Effector CD8-positive, alpha-beta T cell (primary cell): ENCODE results near the gene POU2F1.

ENCODE experiments used
- DNase-seq: peaks from one replicate; lab custom pipeline; 2025; lab: John Stamatoyannopoulos, UW

Gene POU2F1

DNA sequence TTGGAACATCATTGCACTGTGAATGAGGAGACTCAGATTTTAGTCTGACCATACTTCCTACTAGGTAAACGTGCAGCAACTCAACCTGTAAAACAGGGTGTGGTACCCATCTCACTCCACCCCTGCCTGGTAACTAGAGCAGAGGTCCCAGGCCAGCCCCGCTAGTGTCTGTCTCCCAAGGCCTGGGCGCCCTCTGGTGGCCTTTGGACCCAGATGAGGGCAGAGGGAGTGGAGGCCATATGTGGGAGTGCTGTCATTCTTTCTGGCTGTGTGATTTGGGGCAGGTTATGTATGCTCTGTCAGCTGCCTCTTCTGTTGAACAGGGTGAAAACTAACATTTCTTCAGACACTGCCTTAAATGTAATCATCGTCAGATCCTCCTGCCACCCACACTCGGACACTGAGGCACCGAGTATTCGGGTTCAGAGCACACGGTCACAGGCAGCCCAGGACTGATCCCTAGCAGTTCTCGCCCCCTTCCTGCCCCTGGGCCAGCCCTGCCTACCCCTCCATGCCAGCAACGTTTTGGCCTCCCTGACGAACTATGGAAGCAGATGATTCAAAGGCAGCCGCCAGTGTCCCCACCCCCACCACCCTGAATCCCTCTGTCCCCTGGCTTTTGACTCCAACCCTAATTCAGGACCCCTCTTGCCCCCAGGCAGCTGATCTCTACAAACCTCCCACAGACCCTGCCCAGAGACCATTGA is 221.6 kb downstream of the POU2F1 start:
- DNase-seq = peak; percentile 76

DNA sequence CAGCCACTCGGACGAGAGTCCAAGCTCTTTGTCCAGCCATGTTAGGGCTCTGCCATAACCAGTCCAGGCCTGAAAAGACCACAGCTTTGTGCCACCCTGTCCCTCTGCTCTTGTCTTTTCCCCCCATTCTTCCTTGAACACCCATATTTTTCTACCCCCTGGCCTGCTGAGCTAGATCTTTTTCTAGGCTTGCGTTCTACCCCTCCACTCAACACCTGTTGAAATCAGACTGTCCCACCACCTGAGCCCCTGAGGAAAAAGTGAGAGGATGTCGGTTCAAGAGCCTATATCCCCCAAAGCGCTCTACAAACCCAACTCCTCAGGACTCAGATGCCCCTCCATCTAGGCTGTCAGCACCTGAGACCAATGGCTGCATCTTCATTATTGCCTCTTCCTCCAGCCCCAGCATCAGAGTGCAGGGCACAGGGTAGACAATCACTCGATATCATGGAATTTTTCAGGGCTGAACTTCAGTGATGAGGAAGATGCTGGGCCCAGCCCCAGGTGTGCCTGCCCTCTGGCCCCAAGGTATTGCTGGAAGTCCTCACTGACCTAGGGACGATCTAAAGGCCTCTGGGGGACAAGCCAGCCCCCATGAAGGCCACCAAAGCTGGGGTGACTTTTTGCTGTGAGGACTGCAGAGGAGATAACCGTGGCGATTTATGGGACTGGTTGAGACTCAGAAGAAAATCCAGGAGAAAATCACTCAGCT is 222.3 kb downstream of the POU2F1 start:
- no peak for DNase-seq

DNA sequence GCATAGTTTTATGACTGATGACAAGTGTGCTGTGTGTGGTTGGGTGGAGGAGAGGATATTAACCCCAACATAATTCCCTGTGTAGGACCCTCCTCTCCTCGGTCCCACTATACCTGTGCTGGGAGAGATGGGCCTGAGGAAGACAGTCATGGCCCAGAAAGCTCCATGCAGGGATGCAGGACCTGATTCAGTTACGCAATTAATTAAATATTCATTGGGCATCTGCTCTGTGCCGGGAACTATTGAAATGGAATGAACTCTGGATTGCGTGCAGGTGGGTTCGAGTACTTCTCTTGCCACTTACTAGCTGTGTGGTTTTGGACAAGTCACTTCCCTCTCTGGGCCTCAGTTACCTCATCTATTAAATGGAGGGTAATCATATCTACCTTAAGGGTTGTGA is 223.1 kb downstream of the POU2F1 start:
- no peak for DNase-seq

DNA sequence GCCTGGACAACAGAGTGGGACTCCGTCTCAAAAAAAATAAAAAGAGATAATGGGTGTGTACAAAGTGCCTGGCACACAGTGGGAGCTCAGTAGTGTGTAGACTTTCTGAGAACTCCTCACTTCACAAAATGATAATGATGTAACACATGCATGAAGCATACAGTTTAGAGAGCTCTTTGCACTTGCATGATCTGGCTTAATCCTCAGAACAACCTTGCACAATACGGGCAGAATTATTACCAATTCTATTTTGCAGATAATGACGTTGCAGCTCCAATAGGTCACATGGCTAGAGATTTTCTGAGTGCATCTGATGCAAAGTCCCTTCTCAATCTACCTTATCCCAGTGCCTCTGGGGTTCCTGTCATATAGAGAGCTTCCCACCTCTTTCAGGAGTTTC is 226.3 kb downstream of the POU2F1 start:
- DNase-seq = no peak

DNA sequence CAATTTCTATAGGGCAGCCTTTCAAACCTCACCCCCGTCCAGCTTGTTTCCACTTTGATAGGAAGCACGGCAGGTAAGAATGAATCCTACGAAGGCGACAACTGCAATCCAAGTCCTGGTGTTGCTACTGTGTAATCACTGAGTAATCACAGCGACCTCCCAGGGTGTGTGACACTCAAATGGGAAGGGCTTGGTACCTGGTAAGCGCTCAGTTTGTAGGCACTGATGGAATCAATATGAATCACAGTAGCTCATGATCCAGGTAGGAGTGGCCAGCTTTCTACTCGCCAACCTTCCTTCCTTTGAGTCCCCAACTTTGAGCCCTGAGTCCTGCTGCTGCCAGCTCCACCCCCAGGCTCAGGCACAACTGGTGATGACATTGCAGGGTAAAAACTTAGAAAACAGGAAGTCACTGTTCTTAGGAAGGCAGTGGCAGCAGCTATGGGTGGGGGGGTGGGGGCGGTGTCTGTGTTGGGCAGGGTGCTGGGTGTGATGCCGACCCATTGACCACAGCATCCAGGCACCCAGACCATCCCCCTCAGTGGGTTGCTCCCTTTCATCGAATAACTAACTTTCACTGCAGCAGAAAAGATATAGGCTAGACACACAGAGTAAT is 226.9 kb downstream of the POU2F1 start:
- peak; percentile 56 for DNase-seq

DNA sequence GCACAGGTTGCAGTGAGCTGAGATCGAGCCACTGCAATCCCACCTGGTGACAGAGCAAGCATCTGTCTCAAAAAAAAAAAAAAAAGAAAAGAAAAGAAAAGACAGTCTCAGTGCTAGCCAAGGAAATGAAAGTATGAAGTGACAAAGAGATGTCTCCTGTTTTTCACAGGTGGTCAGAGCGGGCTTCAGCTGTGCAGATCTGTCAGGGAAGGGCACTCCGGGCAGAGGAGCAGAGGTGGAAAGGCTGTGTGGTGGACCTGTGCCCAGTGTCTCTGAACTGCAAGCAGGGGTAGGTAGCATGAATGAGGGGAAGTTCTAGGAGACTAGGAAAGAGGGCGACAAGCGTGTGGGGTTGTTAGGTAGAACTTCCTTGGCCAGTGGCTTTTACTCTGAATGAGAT is 230.2 kb downstream of the POU2F1 start:
- no peak for DNase-seq

DNA sequence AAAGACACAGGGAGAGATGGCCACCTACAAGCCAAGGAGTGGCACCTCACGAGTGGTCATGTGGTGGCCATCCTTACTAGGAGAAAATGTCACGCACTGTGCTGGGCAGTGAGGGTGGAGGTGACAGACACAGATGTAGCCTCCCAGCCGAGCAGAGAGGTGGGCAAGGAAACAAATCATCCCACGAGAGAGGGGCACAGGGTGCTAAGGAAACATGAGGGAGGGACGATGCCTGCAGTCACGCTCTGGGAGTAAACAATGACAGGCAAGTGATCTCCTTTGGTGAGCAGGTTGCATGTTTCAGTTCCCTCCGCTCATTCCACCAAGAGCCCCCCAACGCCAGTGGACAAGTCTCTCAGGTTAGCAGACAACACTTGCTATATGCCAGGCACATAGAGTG is 231.8 kb downstream of the POU2F1 start:
- no peak for DNase-seq

DNA sequence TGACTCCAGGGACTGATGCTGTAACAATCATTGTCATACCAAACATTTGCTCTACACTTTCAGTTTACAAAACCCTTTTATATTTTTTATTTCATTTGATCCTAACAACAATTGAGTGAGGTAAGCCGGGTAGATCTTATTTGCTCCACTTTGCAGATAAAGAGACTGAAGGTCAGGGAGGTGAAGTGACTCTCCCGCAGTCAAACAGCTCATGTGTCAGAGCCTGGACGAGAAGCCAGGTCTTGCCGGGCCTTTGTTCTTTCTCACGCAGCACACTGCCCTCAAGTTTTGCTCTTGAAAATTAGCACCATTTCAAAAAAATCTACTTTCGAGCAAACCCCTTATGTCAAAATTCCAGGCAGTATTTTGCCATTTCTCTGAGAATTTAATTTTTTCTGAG is 232.4 kb downstream of the POU2F1 start:
- no peak for DNase-seq

DNA sequence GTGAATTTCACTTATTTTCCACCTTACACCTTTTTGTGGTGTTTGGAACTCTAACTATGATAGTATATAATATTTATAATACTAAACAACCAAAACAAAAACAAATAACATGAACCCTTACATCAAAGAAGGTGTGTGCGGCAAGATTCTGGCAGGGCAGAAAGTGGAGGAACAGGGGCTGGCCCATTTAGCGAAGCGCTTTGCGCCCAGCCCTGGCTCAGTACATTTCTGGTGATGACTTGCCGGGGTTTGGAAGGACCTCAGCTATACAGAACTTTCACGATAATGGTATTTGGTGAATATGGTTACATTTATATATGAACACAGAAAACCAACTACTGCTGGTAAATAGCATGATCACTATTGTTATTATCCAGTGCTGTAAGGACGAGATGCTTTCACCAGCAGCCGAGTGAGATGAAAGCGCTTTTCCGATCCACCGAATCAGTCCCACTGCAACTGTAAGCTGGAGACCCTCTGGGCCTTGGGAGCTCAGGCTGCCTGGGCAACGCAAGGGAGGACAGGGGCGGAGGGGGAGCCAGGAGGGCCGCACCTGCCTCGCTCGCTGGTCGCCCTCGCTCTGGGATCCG is 233.7 kb downstream of the POU2F1 start:
- DNase-seq = no peak

DNA sequence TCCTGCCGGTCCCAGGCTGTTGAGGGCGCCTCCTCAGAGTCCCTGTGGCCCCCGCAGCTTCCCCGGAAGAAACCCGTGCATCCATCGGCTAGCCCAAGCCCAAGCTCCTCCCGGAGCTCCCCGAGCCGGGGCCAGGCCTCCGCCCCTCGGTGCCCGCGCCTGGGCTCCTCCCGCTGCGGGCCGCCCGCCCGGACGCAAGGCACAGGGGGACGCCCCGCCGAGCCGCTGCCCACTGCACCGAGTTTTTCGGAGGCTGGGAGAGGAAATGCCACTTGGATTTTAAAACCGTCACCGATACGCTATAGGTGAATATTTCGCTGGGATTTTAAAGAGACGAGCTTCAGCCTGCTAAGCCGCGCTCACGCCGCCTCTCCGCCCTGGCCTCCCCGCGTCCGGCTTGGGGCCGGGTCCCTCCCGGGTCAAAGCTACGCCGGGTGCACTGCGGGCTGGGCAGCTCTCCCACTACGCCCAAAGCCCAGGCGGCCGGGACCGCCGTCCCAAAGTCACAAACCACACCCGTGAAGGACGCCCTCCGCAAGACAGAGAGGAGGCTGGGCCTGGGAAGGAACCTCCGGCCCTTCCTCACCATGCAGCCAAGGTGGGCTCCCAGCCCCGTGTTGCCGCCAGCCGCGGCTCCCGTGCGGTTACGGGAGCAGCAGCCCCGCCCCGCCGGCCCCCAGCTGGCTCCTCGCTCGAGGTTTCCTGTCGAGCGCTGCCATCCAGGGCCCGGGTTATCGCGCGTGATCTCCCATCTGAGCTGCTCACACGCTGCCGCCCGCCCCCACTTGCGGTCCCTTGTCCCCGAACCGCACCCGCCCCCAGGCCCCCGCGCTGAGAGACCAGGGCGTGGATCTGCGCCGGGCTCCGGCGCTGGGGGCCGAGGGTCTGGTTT is 234.5 kb downstream of the POU2F1 start:
- DNase-seq = peak; percentile 65

DNA sequence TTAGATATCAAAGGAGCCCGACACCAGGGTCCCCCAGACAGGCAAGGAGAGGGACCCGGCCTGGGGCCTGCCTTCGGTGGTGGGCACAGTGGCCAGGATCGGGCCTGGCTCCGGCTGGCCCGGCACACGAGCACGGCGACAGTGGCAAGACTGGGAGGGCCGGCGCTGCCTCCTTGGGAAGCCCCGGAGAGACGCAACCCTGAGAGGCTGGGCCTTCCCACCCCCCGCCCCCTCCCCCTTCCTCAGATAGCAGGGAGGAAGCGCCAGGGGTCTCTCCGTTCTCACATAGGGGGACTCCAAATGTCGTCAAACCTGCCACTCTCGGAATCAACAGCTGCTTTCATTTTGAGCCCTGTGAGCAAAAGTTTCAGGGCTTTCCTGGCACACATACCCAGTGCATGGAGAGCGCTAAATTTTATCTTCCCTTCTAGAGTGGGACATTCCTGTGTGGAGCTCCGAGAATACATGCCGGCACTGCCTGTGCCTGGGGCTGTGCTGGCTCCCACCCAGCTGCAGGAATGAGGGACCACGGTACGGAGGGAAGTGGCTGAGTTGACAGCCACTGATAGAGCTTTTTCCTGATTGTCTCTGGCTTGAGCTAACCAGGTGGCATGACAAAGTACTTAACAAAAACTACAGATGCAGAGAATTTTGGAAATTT is 235.2 kb downstream of the POU2F1 start:
- peak; percentile 64 for DNase-seq

DNA sequence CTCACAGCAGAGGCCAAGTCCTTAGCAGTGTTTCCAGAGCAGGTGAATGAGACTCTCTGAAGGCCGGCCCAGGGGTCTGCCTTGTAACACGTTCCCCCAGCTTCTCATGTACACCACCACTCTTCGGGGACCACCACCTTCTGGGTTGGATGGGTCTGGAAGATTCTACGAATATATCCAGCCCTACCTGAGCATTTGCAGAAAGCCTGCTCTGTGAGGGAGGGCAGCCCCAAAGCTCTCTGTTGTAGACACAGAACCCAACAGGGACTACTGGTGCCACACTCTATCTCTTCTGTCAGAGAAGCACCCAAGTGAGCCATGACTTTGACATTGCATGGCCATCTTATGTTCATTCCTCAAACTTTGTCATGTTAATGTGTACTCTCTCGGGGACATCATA is 235.8 kb downstream of the POU2F1 start:
- DNase-seq = no peak

DNA sequence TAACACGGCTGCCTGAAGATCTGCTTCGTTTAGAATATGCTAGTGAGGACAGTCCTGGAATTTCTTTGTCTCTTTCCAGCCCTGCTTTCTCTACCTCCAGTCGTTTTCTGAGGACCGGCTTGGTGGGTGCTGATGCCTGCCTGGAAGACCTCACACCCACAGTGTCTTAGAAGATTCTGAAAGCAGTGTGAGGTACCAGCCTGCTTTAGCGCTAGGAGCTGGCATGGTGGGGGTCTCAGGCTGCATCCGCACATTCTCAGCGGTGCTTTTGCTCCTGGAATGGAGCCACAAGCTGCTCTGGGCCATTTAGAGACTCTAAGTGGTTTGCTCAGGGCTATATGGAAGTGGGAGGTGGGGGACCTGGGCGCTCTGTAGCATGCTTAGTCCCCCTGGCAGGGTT is 236.2 kb downstream of the POU2F1 start:
- DNase-seq = no peak

DNA sequence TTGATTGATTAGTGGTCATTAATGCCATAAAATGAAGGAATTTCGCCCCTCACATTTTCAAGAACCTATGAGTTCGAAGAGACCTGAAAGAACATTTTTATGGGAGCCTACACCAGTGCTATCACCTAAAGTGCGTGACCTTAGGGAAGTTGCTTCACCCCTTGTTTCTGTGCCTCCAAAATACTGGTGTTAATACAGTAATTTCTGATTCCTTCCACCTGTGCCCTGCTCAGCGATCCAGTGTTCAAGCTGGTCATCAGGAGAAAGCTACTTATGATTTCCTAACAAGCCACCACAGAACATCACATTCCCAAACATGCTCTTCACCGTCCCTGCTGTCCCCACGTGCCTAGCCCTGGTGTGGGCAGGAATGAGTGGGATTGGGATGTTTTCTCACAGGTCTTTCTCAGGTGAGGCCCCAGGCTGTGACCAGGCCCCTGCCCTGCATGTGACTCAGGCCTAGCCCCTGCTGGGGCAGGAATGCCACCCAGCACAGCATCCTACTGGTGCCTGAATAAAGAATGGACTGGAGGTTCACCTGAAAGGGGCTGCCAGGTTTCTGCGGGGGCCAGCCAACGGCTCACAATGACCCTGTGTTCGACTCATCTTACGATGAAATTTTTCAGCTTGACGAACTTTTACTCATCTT is 237.4 kb downstream of the POU2F1 start:
- DNase-seq = no peak

DNA sequence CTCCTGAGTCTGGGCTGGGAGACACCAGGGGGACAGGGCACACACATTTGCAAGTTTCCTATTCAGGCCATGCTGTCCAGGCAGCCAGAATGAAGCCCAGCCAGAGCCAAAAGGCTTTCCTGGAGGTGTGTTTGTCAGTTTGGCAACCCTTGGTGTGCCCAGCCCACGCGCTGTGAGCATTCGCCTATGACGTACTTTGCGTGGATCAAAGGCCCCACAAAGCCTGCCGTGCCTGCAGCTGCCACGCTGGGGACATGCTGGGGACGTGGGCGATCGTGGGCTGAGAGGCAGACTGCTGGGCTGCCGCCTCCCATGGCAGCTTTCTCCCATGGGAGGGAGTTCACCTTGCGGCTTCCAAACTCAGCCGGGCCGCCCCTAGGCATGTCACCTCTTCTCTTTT is 240.2 kb downstream of the POU2F1 start:
- DNase-seq = peak; percentile 62

DNA sequence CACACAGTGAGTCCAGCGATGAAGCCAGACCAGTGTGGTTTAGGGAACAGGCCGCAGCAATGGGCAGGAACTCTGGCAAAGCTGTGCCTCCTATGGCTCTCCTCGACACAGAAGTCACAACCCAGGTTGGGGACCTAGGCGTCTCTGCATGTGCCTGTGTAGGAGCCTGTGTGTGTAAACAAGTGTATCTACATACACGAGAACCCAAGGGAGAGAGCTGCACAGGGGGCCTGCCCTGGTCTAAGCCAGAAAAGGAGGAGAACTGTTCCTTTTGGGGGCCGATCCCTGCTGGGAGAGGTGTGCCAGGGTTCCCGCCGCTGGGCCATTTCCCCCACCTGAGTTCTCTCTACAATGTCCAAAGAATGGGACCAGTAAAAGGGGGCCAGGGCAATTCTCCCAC is 241.7 kb downstream of the POU2F1 start:
- no peak for DNase-seq

DNA sequence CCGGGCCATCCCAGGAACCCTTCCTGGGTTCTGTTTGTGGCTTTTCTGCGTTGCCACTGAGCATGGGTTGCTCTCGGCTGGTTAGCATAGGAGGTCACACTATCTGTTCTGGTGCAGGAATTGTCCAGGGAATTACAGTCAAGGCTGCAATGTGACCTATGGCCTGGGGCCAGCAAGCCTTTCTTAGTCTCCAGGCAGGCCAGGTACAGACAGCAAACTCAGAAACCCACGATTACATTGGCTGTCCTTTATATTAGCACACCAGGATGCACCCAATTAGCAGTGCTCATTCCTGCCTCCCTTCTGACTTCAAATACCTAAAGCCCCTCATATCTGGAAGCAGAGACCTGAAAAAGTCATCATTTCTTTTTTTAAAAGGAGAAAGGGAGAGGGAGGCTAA is 242.4 kb downstream of the POU2F1 start:
- no peak for DNase-seq

DNA sequence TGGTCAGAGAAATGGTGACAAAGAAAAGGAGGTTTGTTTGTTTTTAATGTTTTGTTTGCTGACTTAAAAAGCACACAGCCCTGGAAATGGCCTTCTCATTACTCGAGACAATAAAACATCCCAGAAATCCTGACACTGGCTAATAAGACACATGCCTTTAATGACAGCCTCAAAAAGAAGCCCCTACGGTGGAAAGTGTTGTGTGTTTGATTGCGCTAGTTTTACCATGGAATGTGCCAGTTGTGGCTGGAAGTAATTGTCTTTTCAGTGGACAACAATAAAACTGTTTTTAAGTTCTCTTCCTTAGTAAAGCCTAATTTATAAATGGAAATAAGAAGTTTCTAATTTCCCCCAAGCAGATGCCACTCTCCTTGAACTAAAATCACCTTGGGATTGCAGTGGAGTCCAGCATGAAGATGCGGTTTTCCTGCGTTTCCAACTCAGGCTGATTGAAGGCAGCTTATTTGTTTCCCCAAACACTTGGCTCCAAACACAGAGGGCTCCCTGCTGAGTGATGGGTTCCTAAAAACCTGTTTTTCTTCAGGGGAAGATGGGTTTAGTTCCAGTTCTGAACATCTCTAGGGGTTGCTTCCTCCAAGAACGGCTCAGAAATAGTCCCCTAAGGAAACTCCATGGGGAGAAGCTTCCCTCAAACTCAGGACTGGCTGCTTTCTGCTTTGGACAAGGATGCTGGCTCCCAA is 243.3 kb downstream of the POU2F1 start:
- DNase-seq = no peak

DNA sequence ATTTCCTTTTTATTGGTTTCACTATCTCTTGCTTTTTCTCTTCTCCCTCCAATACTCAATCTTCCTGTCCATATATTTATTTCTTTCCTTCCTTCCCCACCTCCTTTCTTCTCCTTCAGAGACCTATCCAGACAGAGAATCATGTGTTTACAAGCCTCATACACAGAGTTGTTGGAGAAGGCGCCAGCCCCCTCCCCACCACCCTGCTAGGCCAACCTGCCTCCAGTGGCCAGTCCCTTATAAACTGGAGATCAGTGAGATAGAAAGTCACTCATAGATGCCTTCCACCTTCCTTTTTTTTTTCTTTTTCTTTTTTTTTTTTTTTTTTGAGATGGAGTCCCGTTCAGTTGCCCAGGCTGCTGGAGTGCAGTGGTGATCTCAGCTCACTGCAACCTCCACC is 244.3 kb downstream of the POU2F1 start:
- no peak for DNase-seq

DNA sequence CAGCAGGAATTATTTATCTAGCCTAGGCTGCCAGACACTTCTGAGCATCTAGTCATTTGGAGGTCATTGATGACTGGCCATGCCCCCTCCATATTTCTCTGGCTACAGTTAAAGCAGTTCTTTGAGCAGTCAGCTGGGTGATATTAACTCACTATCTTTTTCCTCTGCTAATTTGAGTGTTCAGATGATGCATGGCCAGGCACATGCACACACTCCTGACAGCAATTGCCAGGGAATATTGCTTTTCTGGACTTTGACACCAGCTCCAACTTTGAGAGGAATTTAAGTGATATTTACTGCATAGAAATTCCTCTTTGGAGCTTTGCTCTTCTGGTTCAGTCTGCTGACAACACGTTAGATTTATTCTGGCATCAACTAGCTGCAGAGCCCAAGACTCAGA is 245.1 kb downstream of the POU2F1 start:
- no peak for DNase-seq
